OCI-LY7 (cell line): ENCODE data around the gene THSD7B.

ENCODE experiments used
- EZH2phosphoT487 ChIP-seq: fragments of 200-600 bp; sonication (generic); IDR thresholded peaks from 2 replicates; pipeline ENCODE4 v1.6.1; 2018; ENCODE audit warnings: low read depth, borderline replicate concordance, mild to moderate bottlenecking, mixed run types, antibody characterized with exemption, low read length, moderate library complexity, mixed read lengths
- TF ChIP-seq, protein P1 (sequence below): fragments of 200-600 bp; sonication (generic); conservative IDR thresholded peaks from 2 replicates; pipeline ENCODE4 v1.5.1; 2014; ENCODE audit warnings: mild to moderate bottlenecking, antibody characterized with exemption, low read length, moderate library complexity, mixed read lengths

GRCh38 chr2:136801661-136802060, 36.3 kb downstream of the THSD7B start:
- TF ChIP-seq, protein P1, sequence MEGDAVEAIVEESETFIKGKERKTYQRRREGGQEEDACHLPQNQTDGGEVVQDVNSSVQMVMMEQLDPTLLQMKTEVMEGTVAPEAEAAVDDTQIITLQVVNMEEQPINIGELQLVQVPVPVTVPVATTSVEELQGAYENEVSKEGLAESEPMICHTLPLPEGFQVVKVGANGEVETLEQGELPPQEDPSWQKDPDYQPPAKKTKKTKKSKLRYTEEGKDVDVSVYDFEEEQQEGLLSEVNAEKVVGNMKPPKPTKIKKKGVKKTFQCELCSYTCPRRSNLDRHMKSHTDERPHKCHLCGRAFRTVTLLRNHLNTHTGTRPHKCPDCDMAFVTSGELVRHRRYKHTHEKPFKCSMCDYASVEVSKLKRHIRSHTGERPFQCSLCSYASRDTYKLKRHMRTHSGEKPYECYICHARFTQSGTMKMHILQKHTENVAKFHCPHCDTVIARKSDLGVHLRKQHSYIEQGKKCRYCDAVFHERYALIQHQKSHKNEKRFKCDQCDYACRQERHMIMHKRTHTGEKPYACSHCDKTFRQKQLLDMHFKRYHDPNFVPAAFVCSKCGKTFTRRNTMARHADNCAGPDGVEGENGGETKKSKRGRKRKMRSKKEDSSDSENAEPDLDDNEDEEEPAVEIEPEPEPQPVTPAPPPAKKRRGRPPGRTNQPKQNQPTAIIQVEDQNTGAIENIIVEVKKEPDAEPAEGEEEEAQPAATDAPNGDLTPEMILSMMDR: no peak
- no peak for TF ChIP-seq EZH2phosphoT487
